ENCODE measurements around the gene CEP78.

DNA sequence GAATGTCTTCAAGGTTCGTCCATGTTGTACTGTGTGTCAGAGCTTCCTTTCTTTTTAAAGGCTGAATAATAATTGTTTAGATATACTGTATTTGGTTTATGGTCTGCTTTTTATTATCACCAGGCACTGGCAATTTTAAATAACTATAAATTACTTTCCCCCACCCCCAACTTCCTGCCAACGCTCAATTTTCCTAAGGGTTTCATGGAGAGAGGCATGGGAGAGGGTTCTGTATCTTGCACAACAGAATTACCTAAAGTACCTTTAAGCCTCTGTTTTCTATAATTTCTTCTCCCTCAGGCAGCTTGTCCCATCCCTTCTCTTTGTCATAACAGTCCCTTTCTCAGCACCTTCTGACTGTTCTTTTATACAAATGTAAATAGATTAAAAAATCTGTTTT, 71.5 kb downstream of the CEP78 start:
- TF ChIP-seq POLR2A (IDR thresholded peaks at IDR 0.05; ENCODE audit: low read depth, low read length) (no peak), POLR2AphosphoS5 (IDR thresholded peaks at IDR 0.05; ENCODE audit: low read depth, low read length) (no peak)
